HG03039 (cell line): ENCODE measurements around the gene TPRN.

Experiments
- ATAC-seq: cut with Tn5 transposase; IDR thresholded peaks from one replicate; pipeline ENCODE4 v1.9.1; 2021; ENCODE audit warnings: mild to moderate bottlenecking, moderate library complexity; ENCODE audit not compliant: unreplicated experiment

The TPRN gene

GRCh38 chr9:137191245-137191644, 9.3 kb downstream of the TPRN start:
- no peak for ATAC-seq

GRCh38 chr9:137190315-137190856, 10.2 kb downstream of the TPRN start:
- no peak for ATAC-seq

GRCh38 chr9:137189297-137190295, 10.9 kb downstream of the TPRN start:
- ATAC-seq, result peak; percentile 2

- peak; percentile 68 for ATAC-seq
Observed at GRCh38 chr9:137188490-137189296, 11.8 kb downstream of the TPRN start, which contains the start of the genes ANAPC2 and SSNA1. Gene ANAPC2, minus strand, starts transcription at chr9:137188560. Its CDS starts 28 bp downstream, at chr9:137188532. Gene SSNA1, plus strand, starts transcription at chr9:137188676. Its CDS starts 51 bp downstream, at chr9:137188727.

- ATAC-seq, result no peak
Observed at GRCh38 chr9:137188086-137188489, 12.5 kb downstream of the TPRN start.

- no peak for ATAC-seq
Observed at GRCh38 chr9:137187386-137187785, 13.2 kb downstream of the TPRN start.

- ATAC-seq, result no peak
Observed at GRCh38 chr9:137186385-137186784, 14.2 kb downstream of the TPRN start.

GRCh38 chr9:137185921-137186320, 14.6 kb downstream of the TPRN start:
- no peak for ATAC-seq

GRCh38 chr9:137184881-137185660, 15.5 kb downstream of the TPRN start:
- no peak for ATAC-seq

GRCh38 chr9:137183980-137184595, 16.5 kb downstream of the TPRN start:
- ATAC-seq, result no peak

- no peak for ATAC-seq
Observed at GRCh38 chr9:137182836-137183235, 17.7 kb downstream of the TPRN start.

- ATAC-seq, result no peak
Observed at GRCh38 chr9:137181680-137182079, 18.9 kb downstream of the TPRN start.

GRCh38 chr9:137180491-137180890, 20.1 kb downstream of the TPRN start:
- no peak for ATAC-seq

GRCh38 chr9:137179761-137180160, 20.8 kb downstream of the TPRN start:
- ATAC-seq, result no peak

GRCh38 chr9:137178939-137179630, 21.5 kb downstream of the TPRN start:
- ATAC-seq, result no peak

- no peak for ATAC-seq
Observed at GRCh38 chr9:137178201-137178938, 22.2 kb downstream of the TPRN start.

- no peak for ATAC-seq
Observed at GRCh38 chr9:137176302-137177182, 24.0 kb downstream of the TPRN start.
